A673 (cell line): ENCODE results near the gene RNU5D-1. TPM values are rescaled to one million over a fixed set of nuclear protein-coding genes. Genes with fewer than 3 reads are reported as not detected.

ENCODE experiments used
- BruUV-seq: library from RNA; stranded (reverse); fragments of 400-500 nt; replicated peaks from 2 replicates; lab custom pipeline; 2021; lab: Mats Ljungman, UMichigan
- CTCF ChIA-PET: fragments of 300-600 bp; sonication (Branson Sonifier 250); formaldehyde crosslinking; loops from one replicate; lab custom pipeline; 2022; ENCODE audit warnings: antibody characterized with exemption; lab: Charles Lee
- POLR2A ChIA-PET: fragments of 300-600 bp; sonication (Branson Sonifier 250); formaldehyde crosslinking; loops from one replicate; lab custom pipeline; 2022; ENCODE audit warnings: antibody characterized with exemption; ENCODE audit not compliant: low non-redundant PET; lab: Charles Lee
- DNase-seq: peaks from one replicate; pipeline ENCODE4 v3.0.0-alpha.2; 2015; ENCODE audit warnings: low spot score
- H3K27ac ChIP-seq: fragments of 200-600 bp; sonication (generic); 2 replicates; pipeline ENCODE4 v1.5.1; 2016; ENCODE audit warnings: mixed run types, low read depth, mild to moderate bottlenecking, mixed read lengths, antibody characterized with exemption, low read length; ENCODE audit not compliant: poor library complexity, severe bottlenecking
- H3K27me3 ChIP-seq: fragments of 200-600 bp; sonication (generic); replicated peaks from 2 replicates; pipeline ENCODE4 v1.6.1; 2017; ENCODE audit warnings: mixed run types, low read depth, mild to moderate bottlenecking, mixed read lengths, antibody characterized with exemption, low read length; ENCODE audit not compliant: insufficient read depth, poor library complexity
- H3K36me3 ChIP-seq: fragments of 200-600 bp; sonication (generic); 2 replicates; pipeline ENCODE4 v1.6.1; 2016; ENCODE audit warnings: mixed run types, mild to moderate bottlenecking, mixed read lengths, antibody characterized with exemption, low read length; ENCODE audit not compliant: insufficient read depth, poor library complexity, severe bottlenecking
- H3K4me1 ChIP-seq: fragments of 200-600 bp; sonication (generic); 2 replicates; pipeline ENCODE4 v1.6.1; 2017; ENCODE audit warnings: mixed run types, mild to moderate bottlenecking, mixed read lengths, antibody characterized with exemption, low read length; ENCODE audit not compliant: insufficient read depth, poor library complexity, severe bottlenecking
- H3K4me3 ChIP-seq: fragments of 200-600 bp; sonication (generic); 2 replicates; pipeline ENCODE4 v1.5.1; 2016; ENCODE audit warnings: low read depth, mixed run types, mild to moderate bottlenecking, mixed read lengths, low read length; ENCODE audit not compliant: poor library complexity, severe bottlenecking
- H3K9me3 ChIP-seq: fragments of 200-600 bp; sonication (generic); 2 replicates; pipeline ENCODE4 v1.6.1; 2016; ENCODE audit warnings: mixed run types, low read depth, mild to moderate bottlenecking, mixed read lengths, antibody characterized with exemption, low read length; ENCODE audit not compliant: poor library complexity, severe bottlenecking
- CTCF ChIP-seq: fragments of 300-800, 200-600 bp; sonication (generic); conservative IDR thresholded peaks from 2 replicates; pipeline ENCODE4 v1.5.1; 2017; ENCODE audit warnings: low read depth, mild to moderate bottlenecking, antibody characterized with exemption, low read length, moderate library complexity, mixed read lengths
- EZH2 ChIP-seq: fragments of 200-600 bp; sonication (generic); IDR thresholded peaks from 2 replicates; pipeline ENCODE4 v1.6.1; 2017; ENCODE audit warnings: borderline replicate concordance, low read depth, mild to moderate bottlenecking, mixed read lengths, antibody characterized with exemption, low read length; ENCODE audit not compliant: poor library complexity, severe bottlenecking
- intact Hi-C: fragments of 100-400 bp; cut with micrococcal nuclease; formaldehyde crosslinking; loops from one replicate; pipeline ENCODE4 v1.10.0; 2022; ENCODE audit not compliant: unreplicated experiment
- total RNA-seq: library from RNA; stranded (reverse); gene quantifications from 2 replicates; pipeline ENCODE4 v1.2.3, GENCODE V29; 2021

Gene RNU5D-1
- total RNA-seq, 1 experiment from 2014 or later = not detected

GRCh38 chr1:44721485-44722361, 9.2 kb downstream of the RNU5D-1 start:
- H3K4me1 ChIP-seq = peaks cover 3% of the 10 kb centered on the region
- no peak overlapping the region for H3K4me3 ChIP-seq
- peak overlapping the region; percentile 95 for H3K27ac ChIP-seq
- no peaks in the 10 kb centered on the region for H3K36me3 ChIP-seq
- no peaks in the 10 kb centered on the region for H3K27me3 ChIP-seq
- peak; percentile 98 for DNase-seq
- TSS peak; percentile 99 for BruUV-seq
- TF ChIP-seq CTCF (no peak; the same call in 1 of the 2 replicates), EZH2 (no peak)
- H3K9me3 ChIP-seq = no peaks in the 10 kb centered on the region
- intact Hi-C loops = loop anchor here (1.0 kb wide), 1 partner anchor 9 kb away; no protein-coding TSS in a partner anchor
- CTCF ChIA-PET = interaction anchor here (0.7 to 1.6 kb wide), 2 partner anchors 9 kb away, joined by 4 to 7 read pairs; partner anchors contain the start of gene RNU5D-1
- POLR2A ChIA-PET = interaction anchor here (0.5 to 1.7 kb wide), 9 partner anchors 9 to 1072 kb away, joined by 3 to 45 read pairs (median 7); partner anchors contain the start of genes ARMH1, RNU5D-1 and TMEM53

DNA sequence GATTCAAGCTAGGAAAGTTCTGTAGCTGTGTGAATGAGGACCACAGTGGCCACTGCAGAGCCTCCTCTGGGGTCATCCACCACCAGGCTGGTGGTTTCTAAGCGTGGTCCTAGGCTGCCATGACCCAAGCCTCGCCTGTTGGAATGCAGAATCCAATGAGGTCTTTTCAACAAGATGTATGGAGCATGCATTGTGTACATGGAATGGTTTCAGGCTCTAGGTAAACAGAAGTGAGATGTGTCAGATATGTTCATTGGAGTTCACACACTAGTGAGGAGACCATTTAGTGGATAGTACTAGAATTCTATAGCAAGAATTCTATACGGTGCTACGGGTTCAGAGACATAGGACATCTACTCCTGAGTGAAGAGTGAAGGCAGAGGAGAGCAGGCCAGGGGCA, 10.7 kb downstream of the RNU5D-1 start:
- peaks cover 3% of the 10 kb centered on the region for H3K4me1 ChIP-seq
- no peaks in the 10 kb centered on the region for H3K27me3 ChIP-seq
- peak; percentile 42 for DNase-seq
- intact Hi-C loops = no loop called here
- no peaks in the 10 kb centered on the region for H3K36me3 ChIP-seq
- no peak for TF ChIP-seq EZH2
- no peak for TF ChIP-seq CTCF
- CTCF ChIA-PET = no interaction called here
- H3K4me3 ChIP-seq = no peak overlapping the region
- no peak overlapping the region for H3K27ac ChIP-seq
- no peaks in the 10 kb centered on the region for H3K9me3 ChIP-seq
- POLR2A ChIA-PET = interaction anchor here (0.6 kb wide), 1 partner anchor 98 kb away, joined by 8 read pairs; no protein-coding TSS in a partner anchor
- BruUV-seq = no TSS peak

GRCh38 chr1:44719318-44719717, 11.7 kb downstream of the RNU5D-1 start:
- no peak for DNase-seq
- H3K27ac ChIP-seq = no peak overlapping the region
- TF ChIP-seq CTCF (no peak), EZH2 (no peak)
- no peaks in the 10 kb centered on the region for H3K27me3 ChIP-seq
- no peak overlapping the region for H3K4me3 ChIP-seq
- ChIA-PET CTCF (no interaction called here), POLR2A (interaction anchor here (0.6 to 0.7 kb wide), 2 partner anchors 15 to 20 kb away, joined by 3 to 5 read pairs; no protein-coding TSS in a partner anchor)
- H3K4me1 ChIP-seq = peaks cover 3% of the 10 kb centered on the region
- intact Hi-C loops = no loop called here
- no peaks in the 10 kb centered on the region for H3K36me3 ChIP-seq
- no peaks in the 10 kb centered on the region for H3K9me3 ChIP-seq
- no TSS peak for BruUV-seq
